HFF-Myc (cell line): ENCODE results near the gene SMAP1.

Experiments
- DNase-seq: peaks from one replicate; pipeline ENCODE4 v3.0.0-alpha.2; 2011; ENCODE audit warnings: low read depth; ENCODE audit errors: extremely low read depth
- H3K4me3 ChIP-seq: replicated peaks from 2 replicates; pipeline ENCODE4 v1.5.1; 2011; ENCODE audit warnings: low read depth, mild to moderate bottlenecking, control low read depth, low read length
- CTCF ChIP-seq: IDR thresholded peaks from 2 replicates; pipeline ENCODE4 v1.5.1; 2012; ENCODE audit warnings: mild to moderate bottlenecking, low read depth, low read length, control low read depth; ENCODE audit errors: missing control alignments

Gene SMAP1

GRCh38 chr6:70675822-70676221, 8.1 kb downstream of the SMAP1 start:
- TF ChIP-seq CTCF: no peak
- no peak for DNase-seq

GRCh38 chr6:70676821-70677220, 9.1 kb downstream of the SMAP1 start:
- DNase-seq: no peak
- TF ChIP-seq CTCF: no peak
- H3K4me3 ChIP-seq: no peak overlapping the region

More at GRCh38 chr6:70675822-70676221, 8.1 kb downstream of the SMAP1 start:
- no peak overlapping the region for H3K4me3 ChIP-seq

GRCh38 chr6:70680396-70680795, 12.7 kb downstream of the SMAP1 start:
- TF ChIP-seq CTCF: no peak
- DNase-seq: no peak
- H3K4me3 ChIP-seq: no peak overlapping the region

GRCh38 chr6:70684794-70685493, 17.3 kb downstream of the SMAP1 start:
- H3K4me3 ChIP-seq: no peak overlapping the region
- no peak for DNase-seq
- TF ChIP-seq CTCF: no peak

GRCh38 chr6:70685494-70686180, 18.0 kb downstream of the SMAP1 start:
- TF ChIP-seq CTCF: no peak
- DNase-seq: no peak
- H3K4me3 ChIP-seq: no peak overlapping the region

- peak; percentile 27 for DNase-seq
- TF ChIP-seq CTCF: peak; percentile 35
- H3K4me3 ChIP-seq: no peak overlapping the region
Measured at GRCh38 chr6:70686548-70687133, 19.0 kb downstream of the SMAP1 start.
